G401 (cell line): ENCODE data around the gene RPL12. TPM values are rescaled to one million over a fixed set of nuclear protein-coding genes. Genes with fewer than 3 reads are reported as not detected.
A peak's percentile ranks its signal among the peaks of the same experiment; 100 is the strongest.

Experiments
- DNase-seq: peaks from one replicate; pipeline ENCODE4 v3.0.0-alpha.2; 2015; ENCODE audit warnings: low spot score
- in situ Hi-C: cut with HindIII; loops from 2 replicates; pipeline ENCODE4 v1.10.0; 2016; ENCODE audit warnings: low sequenced_read_pairs, mixed read lengths
- total RNA-seq: library from RNA; depleted of rRNA; stranded (reverse); fragments of >200 nt; shearing (Covaris generic); gene quantifications from 2 replicates; pipeline ENCODE4 v1.2.3, GENCODE V29; 2014

RPL12 gene
- total RNA-seq, 1 experiment from 2014 or later = 1,861 TPM

DNA sequence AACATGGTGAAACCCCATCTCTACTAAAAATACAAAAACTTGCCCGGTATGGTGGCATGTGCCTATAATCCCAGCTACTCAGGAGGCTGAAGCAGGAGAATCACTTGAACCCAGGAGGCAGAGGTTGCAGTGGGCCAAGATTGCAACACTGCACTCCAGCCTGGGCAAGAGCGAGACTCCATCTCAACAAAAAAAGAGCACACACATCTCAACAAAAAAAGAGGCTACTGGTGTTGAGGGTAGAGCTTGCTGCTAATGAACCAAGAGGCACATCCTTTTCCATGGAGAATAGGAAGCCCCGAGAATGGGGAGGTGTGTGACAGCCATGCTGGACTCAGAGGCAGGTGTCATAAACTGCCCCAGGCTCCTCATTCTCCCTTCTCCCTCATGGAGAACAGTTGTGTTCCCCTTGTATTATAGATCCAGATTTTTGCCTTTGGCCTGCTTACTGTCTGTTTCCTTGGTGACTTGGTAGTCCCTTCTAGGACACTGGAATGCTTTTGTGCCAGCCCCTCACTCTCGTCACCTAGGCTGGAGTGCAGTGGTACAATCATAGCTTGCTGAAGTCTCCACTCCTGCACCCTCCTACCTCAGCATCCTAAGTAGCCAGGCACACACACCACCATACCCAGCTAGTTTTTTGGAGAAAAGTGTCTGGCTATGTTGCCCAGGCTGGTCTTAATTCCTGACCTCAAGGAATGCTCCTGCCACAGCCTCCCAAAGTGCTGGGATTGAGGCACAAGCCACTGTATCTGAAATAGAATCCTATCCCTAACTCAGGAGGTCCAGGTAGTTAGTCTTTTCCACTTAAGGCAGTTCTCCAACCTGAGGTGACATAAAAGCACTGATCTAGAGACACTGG, 5.1 kb downstream of the RPL12 start:
- DNase-seq = peak; percentile 24
- in situ Hi-C loops = no loop called here

DNA sequence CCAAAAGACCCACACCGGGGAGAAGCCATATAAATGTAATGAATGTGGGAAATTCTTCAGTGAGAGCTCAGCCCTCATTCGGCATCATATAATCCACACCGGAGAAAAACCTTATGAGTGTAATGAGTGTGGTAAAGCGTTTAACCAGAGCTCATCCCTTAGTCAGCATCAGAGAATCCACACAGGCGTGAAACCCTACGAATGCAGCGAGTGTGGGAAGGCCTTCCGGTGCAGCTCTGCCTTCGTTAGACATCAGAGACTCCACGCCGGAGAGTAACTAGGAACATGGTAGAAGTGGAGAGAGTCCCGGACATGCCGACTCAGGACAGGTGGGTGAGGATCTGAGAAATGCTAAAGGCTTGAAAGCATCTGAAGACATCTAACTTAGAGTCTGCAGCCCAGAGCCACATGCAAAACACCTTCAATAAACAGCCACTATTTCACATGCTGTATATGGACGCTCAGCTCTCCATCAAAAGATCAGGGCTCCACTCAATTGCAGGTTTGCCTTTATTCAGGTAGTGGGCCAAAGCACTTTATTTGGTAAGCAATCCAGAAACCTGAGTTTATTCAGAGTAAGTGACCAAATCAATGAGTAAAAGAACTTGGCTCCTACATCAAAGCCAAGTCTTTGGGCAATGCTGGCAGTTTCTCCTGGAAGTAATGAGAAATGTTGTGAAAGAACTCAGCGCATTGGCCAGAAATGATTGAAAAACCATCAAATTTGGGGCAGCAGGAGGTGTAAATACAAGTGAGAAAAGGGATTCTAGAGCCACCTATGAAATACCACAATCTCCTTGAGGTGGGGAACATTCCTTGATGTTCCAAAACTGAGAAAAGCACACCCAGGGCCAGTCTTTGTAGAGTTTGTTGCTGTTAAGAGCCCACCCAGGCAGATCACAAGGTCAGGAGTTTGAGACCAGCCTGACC, 6.0 kb downstream of the RPL12 start:
- in situ Hi-C loops = no loop called here
- DNase-seq = peak; percentile 25

DNA sequence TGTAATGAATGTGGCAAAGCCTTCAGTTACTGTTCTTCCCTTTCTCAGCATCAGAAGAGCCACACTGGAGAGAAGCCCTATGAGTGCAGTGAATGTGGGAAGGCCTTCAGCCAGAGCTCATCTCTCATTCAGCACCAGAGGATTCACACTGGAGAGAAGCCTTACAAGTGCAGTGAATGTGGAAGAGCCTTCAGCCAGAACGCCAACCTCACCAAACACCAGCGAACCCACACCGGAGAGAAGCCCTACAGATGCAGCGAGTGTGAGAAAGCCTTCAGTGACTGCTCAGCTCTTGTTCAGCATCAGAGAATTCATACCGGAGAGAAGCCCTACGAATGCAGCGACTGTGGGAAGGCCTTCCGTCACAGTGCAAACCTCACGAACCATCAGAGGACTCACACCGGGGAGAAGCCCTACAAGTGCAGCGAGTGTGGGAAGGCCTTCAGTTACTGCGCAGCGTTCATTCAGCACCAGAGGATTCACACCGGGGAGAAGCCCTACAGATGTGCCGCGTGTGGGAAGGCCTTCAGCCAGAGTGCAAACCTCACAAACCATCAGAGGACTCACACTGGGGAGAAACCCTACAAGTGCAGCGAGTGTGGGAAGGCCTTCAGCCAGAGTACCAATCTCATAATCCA, 6.8 kb downstream of the RPL12 start:
- peak; percentile 13 for DNase-seq
- in situ Hi-C loops = no loop called here

DNA sequence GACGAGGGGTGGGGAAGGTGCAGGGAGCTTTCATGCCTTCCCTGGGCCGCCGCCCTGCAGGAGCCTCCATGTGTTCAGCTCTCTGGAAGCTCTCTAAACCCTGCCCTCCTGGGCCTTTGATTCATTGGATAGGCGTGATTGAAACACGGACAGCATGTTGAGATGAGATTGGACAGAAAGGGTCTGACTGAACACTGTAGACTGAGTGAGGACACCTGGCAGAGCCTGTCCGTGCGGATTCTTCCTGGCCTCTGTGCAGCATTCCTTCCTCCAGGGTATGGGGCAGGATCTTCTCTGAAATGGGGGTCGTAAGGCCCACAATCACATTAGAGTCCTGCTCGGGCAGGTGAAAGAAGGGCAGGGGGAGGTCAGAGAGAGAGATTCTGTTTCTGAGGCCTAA, 12.8 kb downstream of the RPL12 start:
- in situ Hi-C loops = no loop called here
- DNase-seq = no peak

GRCh38 chr9:127437497-127438264, 13.5 kb downstream of the RPL12 start:
- DNase-seq = peak; percentile 25
- in situ Hi-C loops = no loop called here

GRCh38 chr9:127430415-127430814, 20.8 kb downstream of the RPL12 start:
- in situ Hi-C loops = no loop called here
- no peak for DNase-seq

GRCh38 chr9:127428348-127428747, 22.9 kb downstream of the RPL12 start:
- in situ Hi-C loops = no loop called here
- no peak for DNase-seq

DNA sequence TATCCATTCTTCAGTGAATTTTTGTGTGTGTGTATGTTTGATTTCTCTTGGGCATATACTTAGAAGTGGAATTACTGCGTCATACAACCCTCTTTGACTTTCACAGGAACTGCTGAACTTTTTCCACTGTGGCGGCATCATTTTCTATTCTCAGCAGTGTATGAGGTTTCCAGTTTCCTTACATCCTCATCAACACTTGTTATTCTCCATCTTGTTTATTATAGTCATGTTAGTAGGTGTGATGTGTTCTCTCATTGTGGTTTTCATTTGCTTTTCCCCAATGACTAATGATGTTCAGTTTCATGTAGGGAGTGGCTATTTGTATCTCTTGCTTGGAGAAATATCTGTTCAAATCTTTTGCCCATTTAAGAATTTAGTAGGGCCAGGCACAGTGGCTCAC, 24.4 kb downstream of the RPL12 start:
- no peak for DNase-seq
- in situ Hi-C loops = no loop called here

DNA sequence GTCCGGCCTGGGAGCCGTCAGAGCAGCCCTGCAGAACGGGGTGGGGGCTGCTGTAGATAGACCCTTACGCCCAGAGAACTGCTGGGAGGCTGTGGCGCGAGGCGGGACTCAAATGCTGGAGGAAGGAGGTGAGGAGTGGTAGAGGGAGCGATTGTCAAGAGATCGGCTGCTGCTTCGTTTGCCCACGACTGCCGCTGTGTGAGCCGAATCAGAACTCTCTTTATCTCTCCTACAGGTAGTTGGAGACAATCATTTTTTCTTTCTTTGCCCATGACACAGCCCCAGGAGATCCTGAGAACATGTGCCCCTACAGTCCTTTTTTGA, 26.6 kb downstream of the RPL12 start:
- in situ Hi-C loops = no loop called here
- no peak for DNase-seq

- in situ Hi-C loops = no loop called here
- peak; percentile 93 for DNase-seq
Measured at GRCh38 chr9:127423934-127424675, 27.1 kb downstream of the RPL12 start, which contains the start of gene ZNF79. Gene ZNF79, plus strand, starts transcription at chr9:127424382. Its CDS starts 406 bp downstream, at chr9:127424788.

DNA sequence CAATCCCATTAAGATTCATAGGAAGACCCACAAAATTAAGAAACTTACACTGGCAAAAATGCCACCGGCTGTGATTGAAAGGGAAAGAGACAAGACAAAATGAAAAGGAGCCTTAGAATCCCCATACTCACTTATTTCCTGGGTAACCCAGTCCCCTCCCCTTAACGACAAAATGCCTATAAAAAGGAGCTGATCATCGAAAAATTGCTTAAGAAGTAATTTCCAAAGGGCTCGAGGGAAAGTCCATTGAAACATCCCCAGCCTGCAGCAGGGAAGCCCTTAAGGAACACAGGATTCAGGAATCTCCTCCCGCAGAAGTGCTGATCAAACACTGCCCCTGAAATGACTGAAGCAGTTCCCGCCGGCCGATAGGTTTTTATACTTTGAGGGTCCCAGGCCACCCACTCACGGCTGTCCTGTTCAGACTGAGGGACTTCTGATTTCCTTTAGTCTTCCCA, 27.7 kb downstream of the RPL12 start:
- DNase-seq = no peak
- in situ Hi-C loops = no loop called here

DNA sequence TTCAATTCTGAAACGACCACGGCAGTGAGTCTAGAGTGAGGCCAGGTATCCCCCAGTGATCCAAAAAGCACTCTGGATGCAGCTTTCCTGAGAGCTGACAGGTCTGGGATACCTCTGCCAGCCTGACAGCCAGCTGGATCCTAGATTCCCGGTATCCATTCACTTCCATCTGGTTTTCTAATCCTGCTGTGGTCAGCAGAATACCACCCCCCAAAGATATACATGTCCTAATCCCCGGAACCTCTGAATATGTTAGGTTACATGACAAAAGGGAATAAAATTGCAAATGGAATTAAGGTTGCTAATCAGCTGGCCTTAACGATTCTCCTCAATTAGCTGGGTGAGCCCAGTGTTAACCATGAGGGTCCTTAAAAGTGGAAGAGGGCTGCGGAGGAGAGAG, 28.4 kb downstream of the RPL12 start:
- no peak for DNase-seq
- in situ Hi-C loops = no loop called here

DNA sequence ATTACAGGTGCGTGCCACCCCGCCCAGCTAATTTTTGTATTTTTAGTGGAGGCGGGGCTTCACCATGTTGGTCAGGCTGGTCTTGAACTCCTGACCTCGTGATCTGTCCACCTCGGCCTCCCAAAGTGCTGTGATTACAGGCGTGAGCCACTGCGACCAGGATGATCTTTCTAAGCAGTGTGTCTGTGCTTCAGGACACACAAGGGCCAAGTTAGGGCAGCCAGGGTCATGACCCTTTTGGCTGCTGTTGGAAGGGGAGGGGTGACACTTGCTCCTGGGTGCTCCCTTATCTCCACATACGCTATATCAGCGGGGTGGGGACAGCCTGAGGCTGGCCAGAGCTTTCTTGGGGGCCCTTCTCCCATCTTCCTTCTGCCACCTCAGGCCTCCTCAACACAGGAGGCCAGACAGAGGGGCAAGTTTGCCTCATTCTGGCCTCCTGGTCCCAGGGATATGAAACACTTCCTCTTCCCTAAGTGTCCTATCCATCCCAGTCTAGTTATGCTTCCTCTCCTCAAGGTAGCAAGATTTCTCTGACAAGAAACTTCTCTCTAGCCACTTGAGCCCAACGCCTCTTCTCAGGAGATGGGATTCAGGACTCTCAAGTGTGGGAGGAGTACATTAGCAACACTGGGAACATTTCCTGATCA, 28.9 kb downstream of the RPL12 start:
- DNase-seq = no peak
- in situ Hi-C loops = no loop called here

DNA sequence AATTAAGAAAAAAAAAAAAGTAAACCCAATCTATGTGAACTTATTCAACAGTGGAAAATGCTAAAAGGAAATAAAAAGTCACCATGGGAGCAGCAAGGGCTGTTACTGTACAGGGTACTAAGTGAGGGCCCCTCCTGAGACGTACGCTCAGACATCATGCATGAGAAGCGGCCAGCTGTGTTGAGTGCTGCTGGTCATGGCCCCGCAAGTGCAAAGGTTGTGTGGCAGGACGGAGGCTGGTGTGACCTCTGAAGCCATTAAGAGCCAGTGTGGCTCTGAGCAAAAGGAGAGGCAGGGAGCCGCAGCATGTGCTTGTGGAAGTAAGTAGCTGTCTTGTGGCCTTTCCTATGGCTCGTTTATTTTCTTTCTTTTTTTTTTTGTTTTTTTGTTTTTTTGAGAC, 30.1 kb downstream of the RPL12 start:
- DNase-seq = no peak
- in situ Hi-C loops = no loop called here

DNA sequence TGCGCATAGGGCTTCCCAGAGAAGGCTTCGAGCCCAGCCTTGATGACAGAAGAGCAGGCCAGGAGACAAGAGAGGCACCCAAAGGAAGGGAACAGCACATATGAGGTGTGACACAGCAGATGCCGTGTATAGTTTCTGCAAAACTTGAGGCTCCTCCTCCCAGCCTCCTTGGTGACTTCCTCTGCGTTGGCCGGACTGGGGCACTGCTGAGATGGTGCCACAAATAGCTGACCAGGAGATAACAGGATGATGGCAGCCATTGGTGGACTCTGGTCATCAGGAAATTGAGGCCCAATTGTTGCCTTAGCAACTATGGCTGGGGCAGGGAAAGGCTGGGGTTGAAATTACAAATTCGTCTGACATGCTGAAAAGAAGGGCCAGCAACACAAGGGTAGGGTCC, 31.9 kb downstream of the RPL12 start:
- in situ Hi-C loops = no loop called here
- no peak for DNase-seq

GRCh38 chr9:127418037-127418471, 33.2 kb downstream of the RPL12 start:
- DNase-seq = no peak
- in situ Hi-C loops = no loop called here

DNA sequence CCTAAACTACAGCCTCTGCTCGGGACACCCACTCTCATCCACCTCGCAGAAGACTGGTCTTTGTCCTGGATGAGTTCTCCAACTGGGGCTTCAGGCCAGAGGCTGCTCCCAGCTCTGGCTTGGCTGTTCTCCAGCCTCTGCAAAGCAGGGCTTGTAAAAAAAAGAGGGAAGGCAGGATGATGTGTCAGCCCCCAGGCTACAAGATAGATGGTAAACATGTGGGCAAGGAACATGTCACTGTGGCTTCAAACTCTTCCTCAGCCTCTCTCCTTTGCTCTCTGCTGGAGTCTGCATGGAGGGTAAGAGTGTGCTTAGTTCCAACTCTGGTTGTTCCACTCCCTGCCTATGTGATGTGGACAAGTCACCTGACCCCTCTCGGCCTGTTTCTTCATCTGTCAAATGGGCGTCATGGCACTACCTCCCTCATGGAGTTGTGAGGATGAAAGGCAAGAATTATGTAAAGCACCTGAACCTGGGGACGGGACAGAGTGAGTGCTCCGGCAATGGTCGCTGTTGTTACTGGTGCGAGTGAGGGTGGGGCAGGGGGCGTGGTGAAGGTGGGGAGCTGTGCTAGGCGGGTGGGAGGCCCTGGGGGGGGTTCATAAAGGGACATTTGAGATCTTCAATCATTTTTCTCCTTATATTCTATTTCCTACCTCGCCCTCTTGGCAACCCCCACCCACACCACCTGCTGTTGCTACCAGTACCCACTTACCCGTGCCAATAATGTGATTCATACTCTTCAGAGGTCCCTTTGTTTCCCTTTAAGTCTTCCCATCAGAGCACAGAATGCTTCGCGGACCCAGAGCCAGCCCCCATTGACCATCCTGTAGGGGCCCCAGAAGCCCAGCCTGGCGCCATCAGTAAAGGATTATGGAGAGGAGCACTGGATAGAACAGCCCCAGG, 33.8 kb downstream of the RPL12 start:
- in situ Hi-C loops = no loop called here

More for the DNA sequence above, 33.8 kb downstream of the RPL12 start:
- DNase-seq = no peak
